ENCODE measurements around the gene RPS3. TPM values are rescaled to one million over a fixed set of nuclear protein-coding genes. Genes with fewer than 3 reads are reported as not detected.
A peak's percentile ranks its signal among the peaks of the same experiment; 100 is the strongest.

The RPS3 gene
- polyA plus RNA-seq, 2 of the 4 experiments (the other 2 are of a cell fraction), result 3,468 to 3,544 TPM

GRCh38 chr11:75371949-75372876, 27.1 kb upstream of the RPS3 start:
- H3K4me3 ChIP-seq, result peak overlapping the region; percentile 12; the same call in 1 of the 3 replicates
- peak; percentile 73 to 96 for DNase-seq (ENCODE audit: low read depth in 1 of 2, low spot score in 1 of 2)
- peak in 1 of 2 experiments; percentile 65; a peak in 2 of 4 replicates for TF ChIP-seq CEBPB (IDR thresholded peaks at IDR 0.05)
- peak; percentile 58; the same call in 1 of the 2 replicates for TF ChIP-seq FOSL2 (IDR thresholded peaks at IDR 0.05)
- peak; percentile 93 for TF ChIP-seq FOSL2 (CRISPR knock-in tag; IDR thresholded peaks at IDR 0.05)
- TF ChIP-seq JUN (IDR thresholded peaks at IDR 0.05), result peak; percentile 86 to 94; a peak in 4 of 5 replicates
- TF ChIP-seq FOXS1 (CRISPR knock-in tag; IDR thresholded peaks at IDR 0.05), result 0 out of 2 replicates have a peak, but pooled peaks have one; percentile 50
- TF ChIP-seq EP300 (IDR thresholded peaks at IDR 0.05), result peak; percentile 43 to 58; a peak in 2 of 5 replicates
- peak; percentile 84 for TF ChIP-seq JUNB (IDR thresholded peaks at IDR 0.05)
- TF ChIP-seq NFE2L2 (conservative IDR thresholded peaks at IDR 0.05; ENCODE audit: low read length), result no peak
- no peak for TF ChIP-seq ZSCAN20 (CRISPR knock-in tag; IDR thresholded peaks at IDR 0.05)
- TF ChIP-seq MAFK (IDR thresholded peaks at IDR 0.05; ENCODE audit: partially characterized antibody), result peak; percentile 94
- no peak for TF ChIP-seq POLR2A (IDR thresholded peaks at IDR 0.05; ENCODE audit: low read length)
- TF ChIP-seq ATOH8 (CRISPR knock-in tag; IDR thresholded peaks at IDR 0.05; ENCODE audit: low read depth), result no peak
- peak; percentile 93 for TF ChIP-seq GATA3 (IDR thresholded peaks at IDR 0.05; ENCODE audit: borderline replicate concordance)
- TF ChIP-seq, protein P1, sequence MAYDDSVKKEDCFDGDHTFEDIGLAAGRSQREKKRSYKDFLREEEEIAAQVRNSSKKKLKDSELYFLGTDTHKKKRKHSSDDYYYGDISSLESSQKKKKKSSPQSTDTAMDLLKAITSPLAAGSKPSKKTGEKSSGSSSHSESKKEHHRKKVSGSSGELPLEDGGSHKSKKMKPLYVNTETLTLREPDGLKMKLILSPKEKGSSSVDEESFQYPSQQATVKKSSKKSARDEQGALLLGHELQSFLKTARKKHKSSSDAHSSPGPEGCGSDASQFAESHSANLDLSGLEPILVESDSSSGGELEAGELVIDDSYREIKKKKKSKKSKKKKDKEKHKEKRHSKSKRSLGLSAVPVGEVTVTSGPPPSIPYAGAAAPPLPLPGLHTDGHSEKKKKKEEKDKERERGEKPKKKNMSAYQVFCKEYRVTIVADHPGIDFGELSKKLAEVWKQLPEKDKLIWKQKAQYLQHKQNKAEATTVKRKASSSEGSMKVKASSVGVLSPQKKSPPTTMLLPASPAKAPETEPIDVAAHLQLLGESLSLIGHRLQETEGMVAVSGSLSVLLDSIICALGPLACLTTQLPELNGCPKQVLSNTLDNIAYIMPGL (CRISPR knock-in tag; IDR thresholded peaks at IDR 0.05; ENCODE audit: borderline replicate concordance), result no peak
- 0 out of 3 replicates have a peak, but pooled peaks have one; percentile 54 for TF ChIP-seq BCL3 (IDR thresholded peaks at IDR 0.05)
- TF ChIP-seq ZC3H11A (IDR thresholded peaks at IDR 0.05), result no peak
- no peak for TF ChIP-seq TFCP2L1 (CRISPR knock-in tag; IDR thresholded peaks at IDR 0.05)
- peak; percentile 77; the same call in 1 of the 2 replicates for TF ChIP-seq HOXB5 (CRISPR knock-in tag; IDR thresholded peaks at IDR 0.05)
- TF ChIP-seq RAD21 (conservative IDR thresholded peaks at IDR 0.05 in 1 of 2, IDR thresholded peaks at IDR 0.05 in 1 of 2), result peak in 1 of 2 experiments; percentile 21; a peak in 1 of 5 replicates
- TF ChIP-seq MAX (IDR thresholded peaks at IDR 0.05), result peak; percentile 64; the same call in 1 of the 2 replicates
- TF ChIP-seq, protein P2, sequence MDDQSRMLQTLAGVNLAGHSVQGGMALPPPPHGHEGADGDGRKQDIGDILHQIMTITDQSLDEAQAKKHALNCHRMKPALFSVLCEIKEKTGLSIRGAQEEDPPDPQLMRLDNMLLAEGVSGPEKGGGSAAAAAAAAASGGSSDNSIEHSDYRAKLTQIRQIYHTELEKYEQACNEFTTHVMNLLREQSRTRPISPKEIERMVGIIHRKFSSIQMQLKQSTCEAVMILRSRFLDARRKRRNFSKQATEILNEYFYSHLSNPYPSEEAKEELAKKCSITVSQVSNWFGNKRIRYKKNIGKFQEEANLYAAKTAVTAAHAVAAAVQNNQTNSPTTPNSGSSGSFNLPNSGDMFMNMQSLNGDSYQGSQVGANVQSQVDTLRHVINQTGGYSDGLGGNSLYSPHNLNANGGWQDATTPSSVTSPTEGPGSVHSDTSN (IDR thresholded peaks at IDR 0.05), result peak; percentile 66; the same call in 1 of the 2 replicates
- TF ChIP-seq ZFP36 (IDR thresholded peaks at IDR 0.05; ENCODE audit: borderline replicate concordance, partially characterized antibody), result peak; percentile 51
- 11% methylated on average over 8 of the region's 8 CpGs for WGBS (ENCODE audit: missing lambda C conversion rate)
- peak; percentile 95 to 97 for ATAC-seq
- CTCF ChIA-PET, result interaction anchor here (0.9 to 20.4 kb wide), 12 partner anchors 8 to 92 kb away, joined by 3 to 581 read pairs (median 5); no protein-coding TSS in a partner anchor
- peak overlapping the region; percentile 84 for H3K4me2 ChIP-seq
- H3K27ac ChIP-seq, result peak overlapping the region; percentile 72 to 84
- POLR2A ChIA-PET, result interaction anchor here (1.3 kb wide), 2 partner anchors 9 to 29 kb away, joined by 4 to 9 read pairs; no protein-coding TSS in a partner anchor
- H3K4me1 ChIP-seq, result peaks cover 19% of the 10 kb centered on the region
- peak; percentile 88 for FAIRE-seq
- peaks cover 10% of the 10 kb centered on the region for H3K9me3 ChIP-seq

Data from A549 (cell line).